B cell (primary cell): Measurements from ENCODE around the gene ABCF1. TPM values are rescaled to one million over a fixed set of nuclear protein-coding genes. Genes with fewer than 3 reads are reported as not detected.

ENCODE experiments used
- ATAC-seq: fragments of 200-7000 bp; cut with Tn5 transposase; one replicate; pipeline ENCODE4 v1.10.0; 2021; ENCODE audit warnings: low read depth, mild to moderate bottlenecking, moderate number of reproducible peaks, moderate library complexity
- CTCF ChIA-PET: fragments of 350-600 bp; sonication (Branson Sonifier 250); formaldehyde crosslinking; loops from one replicate; lab custom pipeline; 2021; ENCODE audit warnings: antibody characterized with exemption, inconsistent platforms; lab: Charles Lee
- POLR2A ChIA-PET: fragments of 350-600 bp; sonication (Branson Sonifier 250); formaldehyde crosslinking; loops from one replicate; lab custom pipeline; 2021; ENCODE audit warnings: antibody characterized with exemption; lab: Charles Lee
- DNase-seq: peaks from one replicate; pipeline ENCODE4 v3.0.0; 2013
- H2AFZ ChIP-seq: 2 replicates; pipeline ENCODE4 v1.6.1; 2012; ENCODE audit warnings: mild to moderate bottlenecking, low read depth, low read length; ENCODE audit not compliant: insufficient read depth, poor library complexity, severe bottlenecking
- H3K27ac ChIP-seq, 2 donors: 1 replicate in 1 of 2; 2 replicates in 1 of 2; pipeline ENCODE4 v1.5.1; 2012 to 2013; ENCODE audit warnings: low read length in 2 of 2, mild to moderate bottlenecking in 2 of 2, moderate library complexity in 1 of 2
- H3K27me3 ChIP-seq, 4 experiments: fragments of 200-600 bp in 1 of 4; sonication (generic) in 1 of 4; replicated peaks in 1 of 4; 1 replicate in 2 of 4; 2 replicates in 2 of 4; pipeline versions ENCODE4 v1.6.1 to v1.7.0; 2013 to 2016; ENCODE audit warnings: low read length in 3 of 4, mild to moderate bottlenecking in 2 of 4, mixed read lengths in 1 of 4, moderate library complexity in 1 of 4; ENCODE audit not compliant: insufficient read depth in 4 of 4, control insufficient read depth in 3 of 4; ENCODE audit errors: control extremely low read depth in 1 of 4
- H3K36me3 ChIP-seq, 2 experiments: replicated peaks in 1 of 2; 1 replicate in 1 of 2; 2 replicates in 1 of 2; pipeline versions ENCODE4 v1.6.1 to v1.7.1; 2013; ENCODE audit warnings: low read length in 1 of 2; ENCODE audit not compliant: insufficient read depth in 2 of 2, control insufficient read depth in 1 of 2; ENCODE audit errors: control extremely low read depth in 1 of 2, extremely low read depth in 1 of 2
- H3K4me1 ChIP-seq, 2 donors: fragments of 200-600 bp in 1 of 2; sonication (generic) in 1 of 2; 1 replicate in 1 of 2; 2 replicates in 1 of 2; pipeline versions ENCODE4 v1.5.1 to v1.6.1; 2013 to 2017; ENCODE audit warnings: low read length in 2 of 2; ENCODE audit not compliant: control insufficient read depth in 2 of 2, insufficient read depth in 2 of 2
- H3K4me2 ChIP-seq: replicated peaks from 2 replicates; pipeline ENCODE3; 2012; ENCODE audit warnings: mild to moderate bottlenecking, low read depth, low read length; ENCODE audit not compliant: poor library complexity, severe bottlenecking
- H3K4me3 ChIP-seq, 5 experiments: fragments of 200-600 bp in 1 of 5; sonication (generic) in 1 of 5; 1 replicate in 3 of 5; 2 replicates in 2 of 5; pipeline versions ENCODE4 v1.5.1 to v1.7.0; 2011 to 2016; ENCODE audit warnings: low read length in 4 of 5, mild to moderate bottlenecking in 4 of 5, low read depth in 2 of 5, control low read depth in 1 of 5, moderate library complexity in 1 of 5; ENCODE audit not compliant: insufficient read depth in 1 of 5; ENCODE audit errors: control extremely low read depth in 1 of 5, extremely low read depth in 1 of 5
- H3K79me2 ChIP-seq: fragments of 200-600 bp; sonication (generic); one replicate; pipeline ENCODE4 v1.6.0; 2016; ENCODE audit warnings: low read length; ENCODE audit not compliant: control insufficient read depth, insufficient read depth
- H3K9ac ChIP-seq: fragments of 200-600 bp; sonication (generic); 2 replicates; pipeline ENCODE4 v1.6.1; 2017; ENCODE audit warnings: mild to moderate bottlenecking, low read length, moderate library complexity
- H3K9me3 ChIP-seq, 3 donors: one replicate each; pipeline versions ENCODE4 v1.6.1 to v1.7.1; 2013; ENCODE audit warnings: low read length in 2 of 3; ENCODE audit not compliant: control insufficient read depth in 2 of 3, insufficient read depth in 1 of 3; ENCODE audit errors: control extremely low read depth in 1 of 3
- H4K20me1 ChIP-seq: 2 replicates; pipeline ENCODE4 v1.6.0; 2012; ENCODE audit warnings: mild to moderate bottlenecking, low read length; ENCODE audit not compliant: insufficient read depth, control insufficient read depth, poor library complexity, severe bottlenecking
- H3K27ac Mint-ChIP-seq: one replicate; pipeline ENCODE4 v1.8.0; 2021; ENCODE audit warnings: mixed read lengths
- H3K27me3 Mint-ChIP-seq: one replicate; pipeline ENCODE4 v1.8.0; 2021; ENCODE audit warnings: mixed read lengths
- H3K4me1 Mint-ChIP-seq: one replicate; pipeline ENCODE4 v1.8.0; 2021; ENCODE audit warnings: mixed read lengths
- H3K4me3 Mint-ChIP-seq: one replicate; pipeline ENCODE4 v1.8.0; 2021; ENCODE audit warnings: mixed read lengths
- H3K9me3 Mint-ChIP-seq: one replicate; pipeline ENCODE4 v1.8.0; 2022; ENCODE audit warnings: mixed read lengths; ENCODE audit not compliant: insufficient read depth
- CTCF ChIP-seq: fragments of 200-600 bp; IDR thresholded peaks from one replicate; pipeline ENCODE4 v1.8.0; 2022; ENCODE audit warnings: antibody characterized with exemption, mild to moderate bottlenecking
- EZH2 ChIP-seq: IDR thresholded peaks from 2 replicates; pipeline ENCODE4 v1.6.1; 2012; ENCODE audit warnings: borderline replicate concordance, low read depth, mild to moderate bottlenecking, moderate library complexity, low read length; ENCODE audit not compliant: insufficient read depth, poor library complexity, severe bottlenecking
- WGBS: methylation state at CpG from one replicate; pipeline ENCODE4 v1.1.5; 2013; ENCODE audit warnings: missing lambda C conversion rate; ENCODE audit not compliant: insufficient coverage; 5-methylcytosine and 5-hydroxymethylcytosine counted together
- intact Hi-C: fragments of 100-400 bp; cut with micrococcal nuclease; formaldehyde crosslinking; loops from one replicate; pipeline ENCODE4 v1.10.0; 2022
- polyA plus RNA-seq: library from polyadenylated mRNA; depleted of rRNA; stranded (reverse); fragments of >200 nt; gene quantifications from 2 replicates; pipeline ENCODE4 v1.2.3, GENCODE V29; 2012
- total RNA-seq, 2 donors: library from RNA; stranded (reverse); fragments of 120-200 nt in 1 of 2; gene quantifications; 1 replicate in 1 of 2; 2 replicates in 1 of 2; pipeline versions ENCODE4 v1.2.3 to v1.2.4, GENCODE V29; 2013 to 2022

Gene ABCF1
- total and polyA plus RNA-seq, 2 donors (not counting 1 experiment from before 2014, with no cell fraction given) = 22.8 to 60.9 TPM

- H3K27me3 Mint-ChIP-seq = no peaks in the 10 kb centered on the region
- H2AFZ ChIP-seq = peak within 1 kb of the TSS; percentile 82
- H3K4me3 Mint-ChIP-seq = peak within 1 kb of the TSS; percentile 92
- peak within 1 kb of the TSS; percentile 82 for H3K4me2 ChIP-seq
- no peaks in the 10 kb centered on the region for H3K9me3 ChIP-seq
- H3K4me1 ChIP-seq = peaks cover 33 to 36% of the 10 kb centered on the region in 2 donors
- CTCF ChIA-PET = interaction anchor here (1.3 to 2.4 kb wide), 5 partner anchors 62 to 100 kb away, joined by 3 to 9 read pairs (median 4); partner anchors contain the start of gene MDC1
- peak within 1 kb of the TSS; percentile 93 to 100 (median 98) for H3K4me3 ChIP-seq
- no peaks in the 10 kb centered on the region for H3K27me3 ChIP-seq
- H3K79me2 ChIP-seq = peaks cover 68% of the 10 kb centered on the region
- intact Hi-C loops = loop anchor here (1.0 to 10.0 kb wide), 12 partner anchors 9 to 738 kb away; partner anchors contain the start of genes ABCF1, ATAT1, C6orf136 and DHX16
- peaks cover 38% of the 10 kb centered on the region for H3K4me1 Mint-ChIP-seq
- H3K9ac ChIP-seq = peak within 1 kb of the TSS; percentile 100
- peaks cover 4 to 40% of the 10 kb centered on the region in 2 experiments for H3K36me3 ChIP-seq
- H3K9me3 Mint-ChIP-seq = no peaks in the 10 kb centered on the region
- under 1% methylated on average over 37 of the region's 40 CpGs for WGBS
- POLR2A ChIA-PET = interaction anchor here (0.6 to 2.0 kb wide), 18 partner anchors 10 to 1355 kb away, joined by 3 to 12 read pairs (median 3); partner anchors contain the start of genes ABCF1, ATAT1, C6orf136 and DXO
- peak within 1 kb of the TSS; percentile 99 for H3K27ac ChIP-seq
- TF ChIP-seq CTCF (no peak), EZH2 (no peak)
- DNase-seq = peak; percentile 100
- peak within 1 kb of the TSS; percentile 100 for H3K27ac Mint-ChIP-seq
- ATAC-seq = peak; percentile 77
- no peaks in the 10 kb centered on the region for H4K20me1 ChIP-seq
Measured at GRCh38 chr6:30616811-30617564, 45.7 kb downstream of the ABCF1 start, which contains the start of gene PPP1R10. Gene PPP1R10, minus strand, starts transcription at chr6:30617243. Its CDS starts 7,299 bp downstream, at chr6:30609944.
